Transverse colon (tissue), 4 donors: Measurements from ENCODE around the gene C1QL4. TPM values are rescaled to one million over a fixed set of nuclear protein-coding genes. Genes with fewer than 3 reads are reported as not detected.
A peak's percentile ranks its signal among the peaks of the same experiment; 100 is the strongest.

Experiments
- DNase-seq: peaks from one replicate; pipeline ENCODE4 v3.0.0-alpha.2; 2019
- H3K27ac ChIP-seq, 4 donors: fragments of 200-600 bp; sonication (generic); 2 replicates each; pipeline ENCODE4 v1.5.1; 2016 to 2018; ENCODE audit warnings: inconsistent platforms in 4 of 4
- H3K27me3 ChIP-seq: fragments of 200-600 bp; sonication (generic); 2 replicates; pipeline ENCODE4 v1.5.1; 2017; ENCODE audit warnings: inconsistent platforms
- H3K36me3 ChIP-seq, 4 donors: fragments of 200-600 bp; sonication (generic); 2 replicates each; pipeline ENCODE4 v1.5.1; 2017 to 2019; ENCODE audit warnings: inconsistent platforms in 4 of 4
- H3K4me1 ChIP-seq, 4 donors: fragments of 200-600 bp; sonication (generic); 2 replicates each; pipeline ENCODE4 v1.5.1; 2017 to 2020; ENCODE audit warnings: inconsistent platforms in 4 of 4
- H3K4me3 ChIP-seq, 4 donors: fragments of 200-600 bp; sonication (generic); 1 replicate in 1 of 4; 2 replicates in 3 of 4; pipeline versions ENCODE4 v1.5.1 to v1.6.1; 2017 to 2019; ENCODE audit warnings: inconsistent platforms in 4 of 4
- H3K9me3 ChIP-seq, 2 donors: fragments of 200-600 bp; sonication (generic); 2 replicates each; pipeline ENCODE4 v1.5.1; 2017 to 2019; ENCODE audit warnings: inconsistent platforms in 2 of 2
- CTCF ChIP-seq, 5 experiments: fragments of 200-600 bp in 3 of 5; fragments of 450-650 bp in 2 of 5; sonication (generic) in 3 of 5; IDR thresholded peaks; 1 replicate in 2 of 5; 2 replicates in 3 of 5; pipeline ENCODE4 v1.5.1; 2016 to 2017; ENCODE audit warnings: antibody characterized with exemption in 5 of 5, inconsistent platforms in 3 of 5, mild to moderate bottlenecking in 2 of 5, moderate library complexity in 1 of 5
- EP300 ChIP-seq: sonication (generic); formaldehyde crosslinking; IDR thresholded peaks from one replicate; pipeline ENCODE4 v1.6.1; 2017; ENCODE audit warnings: antibody characterized with exemption, low read depth
- POLR2A ChIP-seq: fragments of 450-650 bp; IDR thresholded peaks from one replicate; pipeline ENCODE4 v1.6.1; 2016; ENCODE audit warnings: antibody characterized with exemption, mild to moderate bottlenecking, moderate library complexity
- POLR2AphosphoS5 ChIP-seq, 3 donors: sonication (generic); formaldehyde crosslinking; IDR thresholded peaks; one replicate each; pipeline ENCODE4 v1.6.1; 2016; ENCODE audit warnings: antibody characterized with exemption in 3 of 3
- WGBS, 2 donors: methylation state at CpG; one replicate each; pipeline ENCODE4 v1.1.5; 2018; ENCODE audit warnings: low coverage in 1 of 2; 5-methylcytosine and 5-hydroxymethylcytosine counted together
- in situ Hi-C, 4 donors: fragments of 200-750 bp; cut with MboI; loops; one replicate each; pipeline versions ENCODE4 v1.15.0 to v1.15.1; 2017; ENCODE audit warnings: low sequenced_read_pairs in 3 of 4, low pct_ligation_motif_present in 1 of 4, low pct_unique_long_range_greater_than_20kb in 1 of 4
- intact Hi-C: fragments of 100-400 bp; cut with DNase I; formaldehyde crosslinking; loops from one replicate; pipeline ENCODE4 v1.15.1; 2023; ENCODE audit warnings: low total_unique reads
- total RNA-seq, 4 donors: library from RNA; depleted of rRNA; stranded (reverse); fragments of >200 nt; gene quantifications; one replicate each; pipeline ENCODE4 v1.1.0, GENCODE V29; 2016

The C1QL4 gene
- total RNA-seq, 4 donors from 2014 or later, result not detected

DNA sequence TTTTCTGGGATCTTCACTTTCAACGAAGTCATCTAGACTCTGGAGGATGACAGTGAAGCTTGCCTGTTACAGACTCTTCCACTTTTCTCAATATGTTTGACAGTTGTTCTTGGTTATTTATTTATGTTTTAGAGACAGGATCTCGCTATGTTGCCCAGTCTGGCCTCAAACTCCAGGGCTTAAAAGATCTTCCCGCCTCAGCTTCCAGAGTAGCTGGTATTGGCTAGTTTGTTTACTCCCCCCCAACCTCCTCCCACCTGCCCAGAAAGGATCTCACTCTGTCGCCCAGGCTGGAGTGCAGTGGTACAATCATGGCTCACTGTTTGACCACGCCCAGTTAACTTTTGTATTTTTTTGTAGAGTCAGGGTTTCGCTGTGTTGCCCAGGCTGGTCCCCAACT lies 33.6 kb upstream of the C1QL4 start:
- Histone ChIP-seq H3K4me3 (no peak overlapping the region), H3K27ac (peak overlapping the region in 1 of 4 donors; percentile 99), H3K4me1 (peaks cover 9 to 28% (median 23%) of the 10 kb centered on the region in 4 donors), H3K27me3 (no peaks in the 10 kb centered on the region), H3K36me3 (no peaks in the 10 kb centered on the region), H3K9me3 (no peaks in the 10 kb centered on the region)
- TF ChIP-seq POLR2A, result no peak
- no peak for TF ChIP-seq POLR2AphosphoS5 (IDR thresholded peaks at IDR 0.05)
- no peak for TF ChIP-seq CTCF (IDR thresholded peaks at IDR 0.05)
- no peak for TF ChIP-seq EP300
- in situ Hi-C loops (loop anchor here in 1 of 4 donors (5.0 kb wide), 1 partner anchor 137 kb away; no protein-coding TSS in a partner anchor), intact Hi-C loops (no loop called here)
- 84 to 88% methylated on average over 6 of the region's 6 CpGs for WGBS, 2 donors
- no peak for DNase-seq

DNA sequence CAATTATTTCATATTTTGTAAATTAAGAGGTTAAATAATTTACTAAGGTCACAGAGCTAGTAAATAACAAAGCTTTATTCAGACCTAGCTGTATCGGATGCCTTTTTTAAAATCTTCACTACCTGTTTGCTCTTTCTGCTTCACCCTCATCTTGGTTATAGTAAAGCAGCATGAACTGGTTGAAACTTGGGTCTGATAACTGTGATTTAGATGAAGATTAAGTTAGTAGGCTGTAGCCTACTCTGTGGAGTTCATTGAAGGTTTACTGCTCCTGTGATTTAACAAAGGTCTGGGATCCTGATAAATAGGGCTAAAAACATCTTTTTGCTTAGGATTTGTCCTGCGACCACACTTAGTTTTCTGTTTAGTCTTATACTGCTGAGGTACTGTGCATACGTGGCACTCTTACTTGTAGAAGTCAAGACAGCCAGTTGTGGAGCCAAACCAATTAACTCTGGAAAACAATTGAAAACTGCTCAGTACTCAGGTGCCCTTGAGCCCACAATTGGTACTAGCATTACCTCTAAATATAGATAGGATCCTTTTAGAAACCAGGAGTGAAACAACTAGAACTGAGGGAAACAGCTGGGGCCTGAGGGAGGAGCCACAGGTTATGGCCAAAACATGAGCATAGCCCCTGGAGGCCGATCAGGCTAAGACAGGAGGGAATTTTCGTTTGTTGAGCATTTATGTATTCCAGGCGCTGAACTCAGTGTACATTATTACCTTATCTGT lies 32.6 kb upstream of the C1QL4 start:
- 30 to 44% methylated on average over 5 to 6 of the region's 6 CpGs for WGBS, 2 donors
- no peak overlapping the region for H3K4me3 ChIP-seq
- H3K4me1 ChIP-seq, result peaks cover 9 to 28% (median 23%) of the 10 kb centered on the region in 4 donors
- no peak for TF ChIP-seq EP300
- TF ChIP-seq CTCF (IDR thresholded peaks at IDR 0.05), result peak; percentile 20 to 50 (median 34)
- TF ChIP-seq POLR2A, result no peak
- no peak for TF ChIP-seq POLR2AphosphoS5 (IDR thresholded peaks at IDR 0.05)
- no peaks in the 10 kb centered on the region for H3K27me3 ChIP-seq
- in situ Hi-C loops, result loop anchor here in 1 of 4 donors (5.0 kb wide), 1 partner anchor 138 kb away; no protein-coding TSS in a partner anchor
- intact Hi-C loops, result no loop called here
- no peaks in the 10 kb centered on the region for H3K9me3 ChIP-seq
- H3K27ac ChIP-seq, result peak overlapping the region; percentile 15 to 99 (median 46)
- no peaks in the 10 kb centered on the region for H3K36me3 ChIP-seq
- peak; percentile 63 for DNase-seq

DNA sequence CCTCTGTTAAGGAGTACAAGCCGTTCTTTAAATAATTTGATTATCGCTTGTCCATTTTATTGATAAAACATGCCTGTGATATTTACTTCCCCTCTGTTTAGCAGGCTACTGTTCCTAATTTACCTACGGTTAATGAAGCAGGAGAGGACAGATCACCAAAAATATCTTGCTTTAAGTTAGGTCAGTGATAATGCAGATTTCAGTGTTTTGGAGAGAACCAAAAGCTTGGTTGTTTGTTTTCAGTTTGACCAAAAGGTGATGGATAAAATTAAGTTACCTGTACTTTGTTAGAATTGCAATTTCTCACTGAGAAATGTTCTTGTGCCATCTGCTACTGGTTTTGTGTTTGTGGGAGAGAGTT lies 31.2 kb upstream of the C1QL4 start:
- H3K4me1 ChIP-seq, result peaks cover 9 to 28% (median 23%) of the 10 kb centered on the region in 4 donors
- H3K9me3 ChIP-seq, result no peaks in the 10 kb centered on the region
- WGBS, 2 donors, result 16 to 32% methylated on average over 3 of the region's 3 CpGs
- TF ChIP-seq EP300, result no peak
- no peak for TF ChIP-seq CTCF (IDR thresholded peaks at IDR 0.05)
- TF ChIP-seq POLR2A, result no peak
- no peak for TF ChIP-seq POLR2AphosphoS5 (IDR thresholded peaks at IDR 0.05)
- H3K27me3 ChIP-seq, result no peaks in the 10 kb centered on the region
- peak overlapping the region; percentile 94 to 99 (median 98) for H3K27ac ChIP-seq
- intact Hi-C loops, result no loop called here
- H3K36me3 ChIP-seq, result no peaks in the 10 kb centered on the region
- H3K4me3 ChIP-seq, result peak overlapping the region in 3 of 4 donors; percentile 82 to 96 (median 92)
- no peak for DNase-seq
- in situ Hi-C loops, result no loop called here

- Histone ChIP-seq H3K27ac (peak within 1 kb of the TSS; percentile 94 to 99 (median 98)), H3K27me3 (no peaks in the 10 kb centered on the region), H3K36me3 (no peaks in the 10 kb centered on the region), H3K4me1 (peaks cover 9 to 28% (median 23%) of the 10 kb centered on the region in 4 donors), H3K9me3 (no peaks in the 10 kb centered on the region), H3K4me3 (peak within 1 kb of the TSS; percentile 82 to 96 (median 87))
- WGBS, 2 donors, result 0% methylated on average over 12 to 38 of the region's 52 CpGs
- intact Hi-C loops (no loop called here), in situ Hi-C loops (no loop called here)
- TF ChIP-seq POLR2A, result peak; percentile 54
- TF ChIP-seq CTCF (IDR thresholded peaks at IDR 0.05), result no peak
- peak; percentile 95 for DNase-seq
Measured at GRCh38 chr12:49367381-49368239, 30.6 kb upstream of the C1QL4 start, which contains the start of gene SPATS2. TSS of gene SPATS2 (plus strand) at chr12:49367462. CDS start at chr12:49461013, 93,551 bp downstream.
